SK-N-SH treated with all-trans-retinoic acid at 6 μM for 48 hours (cell line): ENCODE results near the gene LYSMD3.

Source experiments
- SNAI2 ChIP-seq: fragments of 250-450 bp; sonication (Bioruptor Pico); IDR thresholded peaks from 2 replicates; pipeline ENCODE4 v1.5.0; 2020; ENCODE audit warnings: mild to moderate bottlenecking, moderate library complexity
- TCF4 ChIP-seq: fragments of 250-450 bp; sonication (Bioruptor Pico); IDR thresholded peaks from 2 replicates; pipeline ENCODE4 v1.8.0; 2021; ENCODE audit warnings: mild to moderate bottlenecking, moderate library complexity, borderline replicate concordance
- ZFP3 ChIP-seq: fragments of 250-450 bp; sonication (Bioruptor Pico); IDR thresholded peaks from 2 replicates; pipeline ENCODE4 v1.5.0; 2020; ENCODE audit warnings: mild to moderate bottlenecking, moderate library complexity
- ZNF70 ChIP-seq: fragments of 450-650 bp; formaldehyde crosslinking; IDR thresholded peaks from 2 replicates; pipeline ENCODE4 v1.5.0; 2020; ENCODE audit warnings: mild to moderate bottlenecking, moderate library complexity
- TF ChIP-seq, protein P1 (sequence below): fragments of 250-450 bp; sonication (Bioruptor Pico); IDR thresholded peaks from 2 replicates; pipeline ENCODE4 v1.5.1; 2020; ENCODE audit warnings: low read depth, mild to moderate bottlenecking, moderate library complexity

DNA sequence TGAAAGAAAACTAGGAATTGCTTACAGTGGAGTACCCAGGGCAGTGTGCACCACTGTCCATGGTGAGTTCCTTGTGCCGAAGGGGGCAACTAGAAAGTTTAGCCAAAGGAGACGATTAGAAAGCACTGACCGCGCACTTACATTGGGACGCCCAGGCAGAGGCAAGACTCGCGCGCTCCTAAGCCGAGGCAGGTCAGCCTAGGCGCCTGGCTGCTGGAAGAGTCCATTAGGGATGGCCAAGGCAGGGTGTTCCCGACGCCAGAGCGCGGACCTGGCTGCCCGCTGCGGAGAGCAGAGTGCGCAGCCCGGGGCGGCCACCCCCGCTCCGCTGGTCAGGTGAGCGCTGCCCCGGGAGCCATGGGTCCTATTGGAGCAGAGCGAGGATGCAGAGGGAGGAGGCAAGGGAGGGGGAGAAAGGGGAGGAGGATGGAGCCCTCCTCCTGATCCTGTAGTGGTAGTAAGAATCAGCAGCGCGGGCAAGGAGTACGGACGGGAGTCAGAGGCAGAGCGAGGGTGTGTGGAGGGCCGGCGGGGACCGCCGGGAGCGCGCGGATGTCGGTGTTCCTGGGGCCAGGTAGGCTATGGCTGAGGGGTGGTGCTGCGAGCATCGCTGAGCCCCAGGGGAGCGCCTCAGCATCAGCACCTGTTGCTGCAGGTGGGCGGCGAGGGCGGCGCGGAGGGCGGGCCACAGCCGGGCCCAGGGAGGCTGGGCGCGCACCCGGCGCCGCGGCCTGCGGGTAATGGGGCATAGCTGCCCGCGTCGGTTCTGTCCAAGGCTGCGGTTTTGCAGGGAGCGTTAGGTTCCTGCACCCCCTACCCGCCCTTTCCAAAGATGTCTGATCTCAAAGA lies 29.2 kb upstream of the LYSMD3 start, which contains the start of gene ADGRV1:
- TF ChIP-seq TCF4 (CRISPR knock-in tag) = no peak; the same call in 1 of the 2 replicates
- TF ChIP-seq, protein P1, sequence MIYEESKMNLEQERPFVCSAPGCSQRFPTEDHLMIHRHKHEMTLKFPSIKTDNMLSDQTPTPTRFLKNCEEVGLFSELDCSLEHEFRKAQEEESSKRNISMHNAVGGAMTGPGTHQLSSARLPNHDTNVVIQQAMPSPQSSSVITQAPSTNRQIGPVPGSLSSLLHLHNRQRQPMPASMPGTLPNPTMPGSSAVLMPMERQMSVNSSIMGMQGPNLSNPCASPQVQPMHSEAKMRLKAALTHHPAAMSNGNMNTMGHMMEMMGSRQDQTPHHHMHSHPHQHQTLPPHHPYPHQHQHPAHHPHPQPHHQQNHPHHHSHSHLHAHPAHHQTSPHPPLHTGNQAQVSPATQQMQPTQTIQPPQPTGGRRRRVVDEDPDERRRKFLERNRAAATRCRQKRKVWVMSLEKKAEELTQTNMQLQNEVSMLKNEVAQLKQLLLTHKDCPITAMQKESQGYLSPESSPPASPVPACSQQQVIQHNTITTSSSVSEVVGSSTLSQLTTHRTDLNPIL (CRISPR knock-in tag) = no peak
- no peak for TF ChIP-seq SNAI2 (CRISPR knock-in tag)
- TF ChIP-seq ZNF70 = 0 out of 2 replicates have a peak, but pooled peaks have one; percentile 10
- no peak for TF ChIP-seq ZFP3 (CRISPR knock-in tag)
